KOPT-K1 (cell line): ENCODE results near the gene NID2.
A peak's percentile ranks its signal among the peaks of the same experiment; 100 is the strongest.

ENCODE experiments used
- H3K27ac ChIP-seq: fragments of 200-600 bp; sonication (generic); 2 replicates; pipeline ENCODE4 v1.5.1; 2016; ENCODE audit warnings: antibody characterized with exemption, mild to moderate bottlenecking, low read depth, low read length; ENCODE audit not compliant: poor library complexity, severe bottlenecking
- H3K36me3 ChIP-seq: fragments of 200-600 bp; sonication (generic); 2 replicates; pipeline ENCODE4 v1.5.1; 2017; ENCODE audit warnings: antibody characterized with exemption, mild to moderate bottlenecking, low read length, moderate library complexity; ENCODE audit not compliant: insufficient read depth
- H3K9me3 ChIP-seq: fragments of 200-600 bp; sonication (generic); 2 replicates; pipeline ENCODE4 v1.5.1; 2017; ENCODE audit warnings: antibody characterized with exemption, low read length, mild to moderate bottlenecking; ENCODE audit not compliant: insufficient read depth, poor library complexity, severe bottlenecking

Gene NID2

GRCh38 chr14:52032204-52032801, 36.6 kb downstream of the NID2 start:
- Histone ChIP-seq H3K36me3 (no peaks in the 10 kb centered on the region; the same call in 1 of the 2 replicates), H3K9me3 (peaks cover 8% of the 10 kb centered on the region), H3K27ac (no peak overlapping the region)

DNA sequence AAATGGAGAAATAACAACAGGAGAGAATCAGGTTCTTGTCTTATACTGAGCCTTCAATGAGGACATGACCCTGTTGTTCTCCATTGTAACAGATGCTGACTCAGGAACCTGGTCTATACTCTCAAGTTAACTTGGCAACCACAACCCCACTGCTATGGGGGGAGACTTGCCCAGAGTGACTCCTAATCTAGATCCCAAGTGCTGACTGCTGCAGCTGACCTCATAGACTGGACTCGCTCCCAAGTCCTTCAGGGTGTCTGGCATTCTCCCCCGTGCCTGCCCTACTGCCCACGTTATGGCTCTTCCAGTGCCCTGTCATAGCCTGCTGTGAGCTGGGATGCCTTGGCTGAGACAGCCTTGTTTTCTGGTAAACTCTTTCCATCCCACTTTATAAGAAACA, 37.1 kb downstream of the NID2 start:
- no peak overlapping the region for H3K27ac ChIP-seq
- no peaks in the 10 kb centered on the region; the same call in 1 of the 2 replicates for H3K36me3 ChIP-seq
- H3K9me3 ChIP-seq = peaks cover 7% of the 10 kb centered on the region

DNA sequence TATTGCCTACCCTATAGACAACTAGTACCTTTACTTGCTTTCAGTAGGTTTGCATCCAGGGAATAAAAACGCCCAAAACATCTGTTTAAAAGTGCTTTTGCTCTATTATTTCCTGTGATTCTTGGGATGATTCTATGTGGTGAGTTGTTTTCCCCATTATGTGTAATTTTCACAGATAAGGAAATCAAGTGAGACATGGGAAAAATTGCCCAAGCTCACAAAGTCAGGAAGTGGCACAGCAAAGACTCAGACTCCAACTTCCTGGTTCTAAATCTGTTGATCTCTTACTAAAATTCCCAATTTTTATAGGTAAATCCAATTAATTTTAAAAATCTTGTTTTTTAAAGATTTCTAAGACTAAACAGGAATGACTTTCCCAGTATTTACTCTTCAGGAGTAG, 39.0 kb downstream of the NID2 start:
- no peaks in the 10 kb centered on the region for H3K9me3 ChIP-seq
- no peak overlapping the region for H3K27ac ChIP-seq
- no peaks in the 10 kb centered on the region; the same call in 1 of the 2 replicates for H3K36me3 ChIP-seq

DNA sequence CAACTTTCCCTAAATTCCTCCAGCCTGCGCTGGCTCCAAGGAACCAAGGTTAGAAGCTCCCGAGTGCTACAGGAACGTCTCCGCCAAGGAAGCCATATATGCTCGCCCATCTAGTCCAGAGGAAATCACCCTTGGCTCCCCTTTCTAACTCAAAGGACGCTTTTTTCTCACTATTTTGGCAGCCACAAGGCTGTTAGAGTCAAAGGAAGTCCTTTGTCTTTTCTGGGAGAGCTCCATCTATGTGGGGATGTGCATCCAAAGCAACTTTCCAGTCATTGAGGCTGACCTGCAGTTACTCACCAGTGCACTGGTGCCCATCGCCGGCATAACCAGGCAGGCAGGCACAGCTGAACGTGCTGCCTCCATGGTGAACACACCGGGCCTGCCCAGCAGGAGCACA, 42.0 kb downstream of the NID2 start:
- Histone ChIP-seq H3K9me3 (peaks cover 6% of the 10 kb centered on the region), H3K27ac (no peak overlapping the region), H3K36me3 (no peaks in the 10 kb centered on the region; the same call in 1 of the 2 replicates)

GRCh38 chr14:52026017-52026660, 42.7 kb downstream of the NID2 start:
- Histone ChIP-seq H3K27ac (no peak overlapping the region), H3K9me3 (peaks cover 6% of the 10 kb centered on the region), H3K36me3 (no peaks in the 10 kb centered on the region; the same call in 1 of the 2 replicates)

DNA sequence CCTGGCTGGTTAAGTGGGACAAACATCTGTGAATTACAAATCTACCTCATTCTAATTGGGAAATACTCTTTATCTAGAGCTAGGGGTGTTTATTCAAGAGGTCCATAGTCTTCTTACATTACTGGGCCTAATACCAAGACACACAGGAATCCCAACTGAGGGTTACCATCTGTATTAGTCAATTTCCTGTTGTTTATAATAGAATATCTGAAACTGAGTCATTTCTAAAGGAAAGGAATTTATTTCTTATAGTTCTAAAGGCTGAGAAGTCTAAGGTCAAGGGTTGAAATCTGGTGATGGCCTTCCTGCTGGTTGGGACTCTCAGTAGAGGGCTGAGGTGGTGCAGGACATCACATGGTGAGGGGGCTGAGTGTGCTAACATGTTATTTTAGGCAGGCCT, 43.5 kb downstream of the NID2 start:
- H3K36me3 ChIP-seq = no peaks in the 10 kb centered on the region; the same call in 1 of the 2 replicates
- peaks cover 6% of the 10 kb centered on the region for H3K9me3 ChIP-seq
- H3K27ac ChIP-seq = no peak overlapping the region

DNA sequence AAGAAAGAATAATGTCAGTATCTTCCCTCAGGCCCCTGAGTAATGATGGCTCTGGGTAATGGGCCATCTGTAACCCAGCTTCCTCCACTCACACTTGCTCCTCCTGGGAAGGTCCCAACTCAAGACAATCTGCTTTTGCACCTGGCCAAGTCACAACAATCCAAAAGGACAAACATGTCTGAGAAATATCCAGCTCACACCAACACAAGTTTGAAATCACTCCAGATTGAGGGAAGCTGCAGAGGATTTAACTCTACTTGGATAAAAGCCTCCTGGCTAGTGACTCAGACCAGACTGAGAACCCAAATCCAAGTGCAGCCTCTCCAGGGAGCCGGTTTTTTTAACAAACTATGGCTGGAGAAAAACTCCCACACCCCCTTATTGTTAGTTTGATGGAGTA, 45.3 kb downstream of the NID2 start:
- Histone ChIP-seq H3K27ac (no peak overlapping the region), H3K36me3 (no peaks in the 10 kb centered on the region; the same call in 1 of the 2 replicates), H3K9me3 (peaks cover 6% of the 10 kb centered on the region)

GRCh38 chr14:52021957-52022600, 46.8 kb downstream of the NID2 start:
- Histone ChIP-seq H3K27ac (peak overlapping the region; percentile 69), H3K36me3 (no peaks in the 10 kb centered on the region; the same call in 1 of the 2 replicates), H3K9me3 (peaks cover 6% of the 10 kb centered on the region)

GRCh38 chr14:52020866-52021717, 47.8 kb downstream of the NID2 start:
- no peaks in the 10 kb centered on the region; the same call in 1 of the 2 replicates for H3K36me3 ChIP-seq
- H3K9me3 ChIP-seq = peaks cover 6% of the 10 kb centered on the region
- H3K27ac ChIP-seq = peak overlapping the region; percentile 69

DNA sequence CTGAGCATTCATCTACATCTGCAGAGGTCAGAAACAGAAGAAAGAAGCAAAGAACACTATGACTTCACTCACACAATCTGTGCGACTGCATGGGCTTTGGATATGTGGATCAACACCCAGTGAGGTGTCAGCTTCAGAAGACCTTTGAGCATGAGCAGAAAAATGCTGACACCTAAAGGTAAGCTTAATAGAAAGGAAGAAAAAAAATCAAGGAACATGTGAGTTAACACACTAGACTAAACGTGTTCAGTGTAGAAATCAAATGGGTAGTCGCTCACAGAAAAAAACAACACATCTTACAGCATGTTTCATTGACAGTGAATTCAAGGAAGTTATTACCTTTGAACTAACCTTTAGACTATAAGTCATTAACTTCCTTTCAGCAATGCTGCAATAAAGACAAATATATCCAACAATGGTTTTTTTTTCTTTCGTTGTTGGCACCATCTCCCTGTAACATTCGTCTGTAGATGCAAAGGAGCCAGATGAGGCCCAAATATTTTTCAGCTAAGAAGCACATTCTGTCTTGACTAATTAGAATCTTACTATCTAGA, 48.6 kb downstream of the NID2 start:
- Histone ChIP-seq H3K27ac (peak overlapping the region; percentile 69), H3K36me3 (no peaks in the 10 kb centered on the region; the same call in 1 of the 2 replicates), H3K9me3 (peaks cover 6% of the 10 kb centered on the region)

DNA sequence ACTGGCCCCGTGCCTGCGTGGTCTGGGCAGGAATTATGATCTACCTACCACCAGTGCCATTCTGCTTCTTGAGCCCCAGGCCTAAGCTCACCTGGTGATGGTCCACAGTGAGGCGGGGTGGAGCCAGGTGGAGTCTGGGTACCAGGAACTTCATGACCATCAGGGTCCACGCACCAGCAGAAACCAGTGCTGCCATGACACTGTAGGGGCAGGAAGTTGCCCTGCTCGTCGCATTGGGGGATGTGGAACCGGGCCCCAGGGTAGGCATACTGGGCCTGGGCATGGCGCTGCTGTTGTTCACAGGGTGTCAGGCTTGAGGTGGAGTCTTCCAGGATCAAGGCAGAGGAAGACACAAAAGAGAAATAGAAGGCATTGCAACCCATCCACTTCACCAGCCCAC, 49.9 kb downstream of the NID2 start:
- no peak overlapping the region for H3K27ac ChIP-seq
- peaks cover 1% of the 10 kb centered on the region for H3K9me3 ChIP-seq
- peaks cover 5% of the 10 kb centered on the region; the same call in 1 of the 2 replicates for H3K36me3 ChIP-seq

- H3K9me3 ChIP-seq = no peaks in the 10 kb centered on the region
- H3K36me3 ChIP-seq = peaks cover 13% of the 10 kb centered on the region; the same call in 1 of the 2 replicates
- no peak overlapping the region for H3K27ac ChIP-seq
Measured at GRCh38 chr14:52018252-52018651, 50.6 kb downstream of the NID2 start.

GRCh38 chr14:52015411-52016030, 53.3 kb downstream of the NID2 start:
- peak overlapping the region; percentile 29 for H3K27ac ChIP-seq
- H3K9me3 ChIP-seq = no peaks in the 10 kb centered on the region
- H3K36me3 ChIP-seq = peaks cover 38% of the 10 kb centered on the region

DNA sequence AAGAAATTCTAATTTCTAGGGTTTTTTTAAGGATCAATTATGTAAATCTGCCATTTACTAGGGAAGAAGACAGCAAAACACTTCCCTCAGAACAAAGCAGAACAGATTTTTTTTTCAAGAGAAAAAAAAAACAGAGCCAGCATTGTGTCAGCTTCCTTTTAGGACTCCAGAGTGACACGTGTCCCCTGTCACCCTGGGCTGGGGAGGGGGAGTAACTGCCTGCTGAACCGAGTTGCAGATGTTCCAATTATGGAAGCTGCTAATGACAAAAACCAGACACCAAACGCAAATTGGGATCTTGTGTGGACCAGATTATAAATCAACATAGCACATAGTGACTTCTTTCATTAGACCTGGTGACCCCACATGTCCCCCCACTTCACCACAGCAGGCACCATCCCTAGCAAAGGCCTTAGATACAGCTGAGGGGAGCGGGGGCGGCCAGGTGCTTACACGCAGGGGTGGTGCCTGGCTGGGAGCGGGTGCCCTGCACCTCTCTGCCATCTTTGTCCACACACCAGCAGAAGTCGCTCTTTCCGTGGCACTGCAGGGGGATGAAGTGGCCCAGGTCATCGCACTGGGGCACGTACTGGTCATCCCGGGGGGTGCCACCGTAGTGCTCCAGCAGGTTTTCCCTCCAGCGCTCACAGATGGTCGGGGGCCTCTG, 54.1 kb downstream of the NID2 start:
- H3K27ac ChIP-seq = peak overlapping the region; percentile 29
- peaks cover 46% of the 10 kb centered on the region for H3K36me3 ChIP-seq
- H3K9me3 ChIP-seq = no peaks in the 10 kb centered on the region
